Activated CD4-positive, alpha-beta T cell treated with anti-CD3 and anti-CD28 coated beads for 4 hours (primary cell): Measurements from ENCODE around the gene ZSCAN10.
"Not testable (repeated sequence)": the region's sequence is repeated elsewhere in the genome, so short reads cannot be mapped to it uniquely, and the experiment has no call there.

ENCODE experiments used
- DNase-seq, 2 donors: peaks; one replicate each; pipeline ENCODE4 v3.0.0-alpha.2; 2020

Gene ZSCAN10

DNA sequence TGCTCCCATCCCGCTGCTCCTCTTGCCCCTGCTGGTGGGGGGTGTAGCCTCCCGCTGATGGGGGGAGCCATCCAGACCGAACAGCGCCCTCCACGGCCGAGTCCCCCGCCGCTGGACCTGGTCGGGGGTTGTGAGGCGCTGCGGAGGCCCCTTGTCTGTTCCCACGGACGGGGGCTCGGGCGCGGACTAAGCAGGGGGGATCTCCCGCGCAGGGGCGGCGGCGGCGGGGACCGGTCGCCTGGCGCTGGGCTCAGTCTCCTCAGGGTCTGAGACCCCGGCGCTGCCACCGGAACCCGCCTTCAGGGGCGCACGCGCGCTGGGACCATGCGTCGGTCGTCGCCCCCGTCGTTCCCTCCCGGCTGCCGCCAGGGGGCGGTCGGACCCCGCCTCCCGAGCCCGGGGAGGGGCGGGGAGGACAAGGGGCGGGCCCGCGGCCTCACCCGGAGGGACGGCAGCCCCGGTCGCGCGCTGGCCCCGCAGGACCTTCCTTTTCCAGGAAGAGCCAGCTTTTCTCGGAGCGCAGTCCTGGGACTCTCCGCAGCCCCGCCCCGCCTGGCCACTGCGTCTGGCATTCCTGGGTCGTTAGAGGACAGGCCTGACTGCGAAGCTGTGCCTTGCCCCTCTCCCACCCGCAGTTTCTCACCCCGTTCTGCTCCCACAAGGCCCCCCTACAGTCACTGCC lies 39.9 kb downstream of the ZSCAN10 start:
- DNase-seq = peak; percentile 84 to 86

DNA sequence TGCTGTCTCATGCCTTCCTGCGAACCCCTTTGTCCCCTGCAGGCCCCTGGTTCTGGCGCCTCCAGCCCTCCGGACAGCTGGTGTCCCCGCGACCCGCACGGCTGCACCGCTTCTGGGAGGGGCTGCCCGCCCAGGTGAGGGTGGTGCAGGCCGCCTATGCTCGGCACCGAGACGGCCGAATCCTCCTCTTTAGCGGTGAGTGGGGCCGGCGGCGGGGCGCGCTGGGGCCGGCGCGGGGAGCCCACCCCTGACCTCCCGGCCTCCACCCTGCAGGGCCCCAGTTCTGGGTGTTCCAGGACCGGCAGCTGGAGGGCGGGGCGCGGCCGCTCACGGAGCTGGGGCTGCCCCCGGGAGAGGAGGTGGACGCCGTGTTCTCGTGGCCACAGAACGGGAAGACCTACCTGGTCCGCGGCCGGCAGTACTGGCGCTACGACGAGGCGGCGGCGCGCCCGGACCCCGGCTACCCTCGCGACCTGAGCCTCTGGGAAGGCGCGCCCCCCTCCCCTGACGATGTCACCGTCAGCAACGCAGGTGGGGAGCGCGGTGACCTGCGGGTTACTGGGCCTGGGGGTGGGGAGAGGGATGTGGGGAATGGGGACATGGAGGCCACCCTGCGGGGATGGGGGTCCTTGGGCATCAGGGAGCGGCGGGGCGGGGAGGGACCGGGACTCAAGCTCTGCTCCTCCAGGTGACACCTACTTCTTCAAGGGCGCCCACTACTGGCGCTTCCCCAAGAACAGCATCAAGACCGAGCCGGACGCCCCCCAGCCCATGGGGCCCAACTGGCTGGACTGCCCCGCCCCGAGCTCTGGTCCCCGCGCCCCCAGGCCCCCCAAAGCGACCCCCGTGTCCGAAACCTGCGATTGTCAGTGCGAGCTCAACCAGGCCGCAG lies 40.7 kb downstream of the ZSCAN10 start:
- peak; percentile 55 to 57 for DNase-seq

DNA sequence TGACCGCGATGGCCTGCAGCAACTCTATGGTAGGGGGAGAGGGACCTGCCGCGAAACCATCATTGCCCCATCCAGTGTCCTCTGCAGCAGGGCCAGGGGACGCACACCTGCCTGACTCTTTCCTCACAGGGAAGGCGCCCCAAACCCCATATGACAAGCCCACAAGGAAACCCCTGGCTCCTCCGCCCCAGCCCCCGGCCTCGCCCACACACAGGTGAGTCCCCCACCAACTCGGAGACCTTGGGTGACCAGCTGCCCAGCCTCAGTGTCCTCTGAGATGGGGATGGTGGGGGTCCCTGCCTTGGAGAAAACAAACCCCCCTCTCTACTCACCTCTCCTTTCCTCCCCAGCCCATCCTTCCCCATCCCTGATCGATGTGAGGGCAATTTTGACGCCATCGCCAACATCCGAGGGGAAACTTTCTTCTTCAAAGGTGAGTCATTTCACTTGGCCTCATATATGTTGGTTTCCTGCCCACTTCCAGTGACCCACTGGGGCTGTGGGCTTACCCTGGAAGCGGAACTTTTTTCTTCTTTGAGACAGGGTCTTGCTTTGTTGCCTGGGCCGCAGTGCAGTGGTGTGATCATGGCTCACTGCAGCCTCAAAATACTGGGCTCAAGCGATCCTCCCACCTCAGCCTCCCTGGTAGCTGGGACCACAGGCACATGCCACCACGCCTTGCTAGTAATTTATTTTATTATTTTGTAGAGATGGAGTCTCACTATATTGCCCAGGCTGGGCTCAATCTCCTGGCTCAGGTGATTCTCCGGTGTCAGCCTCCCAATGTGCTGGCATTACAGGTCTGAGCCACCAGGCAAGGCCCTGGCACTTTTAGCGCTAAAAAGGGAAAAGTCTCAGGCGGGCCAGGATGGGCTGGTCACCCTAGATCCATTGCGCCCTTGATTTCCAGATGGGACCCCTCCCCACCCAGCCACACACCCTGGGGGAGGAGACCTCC lies 41.6 kb downstream of the ZSCAN10 start:
- DNase-seq = no peak

DNA sequence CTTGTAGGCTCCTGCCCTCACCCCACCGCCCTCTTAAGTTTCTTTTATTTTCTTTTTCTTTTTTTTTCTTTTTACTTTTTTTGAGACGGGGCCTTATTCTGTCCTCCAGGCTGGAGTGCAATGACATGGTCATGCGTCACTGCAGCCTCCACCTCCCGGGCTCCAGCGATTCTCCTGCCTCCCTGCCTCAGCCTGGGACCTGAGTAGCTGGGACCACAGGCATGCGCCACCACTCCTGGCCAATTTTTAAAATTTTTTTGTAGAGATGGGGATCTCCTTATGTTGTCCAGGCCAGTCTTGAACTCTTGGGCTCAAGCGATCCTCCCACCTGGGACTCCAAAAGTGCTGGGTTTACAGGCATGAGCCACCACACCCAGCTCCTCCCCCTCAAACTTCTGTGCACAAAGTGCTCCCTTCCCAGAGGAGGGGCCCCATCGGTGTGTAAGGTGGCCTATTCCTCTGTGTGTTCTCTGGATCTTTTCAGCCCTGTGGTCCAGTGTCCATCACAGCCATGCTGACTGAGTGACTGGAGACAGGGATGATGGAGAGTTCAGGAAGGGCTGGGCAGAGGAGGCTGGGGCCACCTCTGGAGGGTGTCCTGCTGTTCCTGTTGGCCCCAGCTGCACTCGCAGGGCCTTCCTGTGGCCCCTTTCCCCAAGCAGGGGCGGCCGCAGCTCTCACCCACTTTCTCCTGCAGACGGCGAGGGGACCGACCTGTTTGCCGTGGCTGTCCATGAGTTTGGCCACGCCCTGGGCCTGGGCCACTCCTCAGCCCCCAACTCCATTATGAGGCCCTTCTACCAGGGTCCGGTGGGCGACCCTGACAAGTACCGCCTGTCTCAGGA lies 42.5 kb downstream of the ZSCAN10 start:
- DNase-seq = no peak

DNA sequence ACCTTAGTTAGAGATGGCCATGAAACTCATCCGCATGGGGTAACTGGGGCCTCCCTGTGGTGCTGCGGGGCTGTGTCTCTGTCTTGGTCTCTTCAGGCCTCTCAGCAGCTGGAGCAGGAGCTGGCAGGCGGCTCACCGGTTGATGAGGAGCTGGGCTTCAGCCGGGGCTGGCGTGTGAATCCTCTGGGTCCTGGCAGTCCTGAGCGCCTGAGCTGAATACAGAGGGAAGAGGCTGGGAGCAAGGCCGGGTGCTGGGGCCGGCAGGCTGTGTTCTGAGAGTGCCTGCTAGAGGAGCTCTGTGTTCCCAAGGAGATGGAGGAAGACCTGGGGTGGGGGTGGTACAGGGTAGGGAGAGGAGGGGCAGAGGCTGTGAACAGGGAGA lies 43.4 kb downstream of the ZSCAN10 start:
- not testable (repeated sequence) for DNase-seq

DNA sequence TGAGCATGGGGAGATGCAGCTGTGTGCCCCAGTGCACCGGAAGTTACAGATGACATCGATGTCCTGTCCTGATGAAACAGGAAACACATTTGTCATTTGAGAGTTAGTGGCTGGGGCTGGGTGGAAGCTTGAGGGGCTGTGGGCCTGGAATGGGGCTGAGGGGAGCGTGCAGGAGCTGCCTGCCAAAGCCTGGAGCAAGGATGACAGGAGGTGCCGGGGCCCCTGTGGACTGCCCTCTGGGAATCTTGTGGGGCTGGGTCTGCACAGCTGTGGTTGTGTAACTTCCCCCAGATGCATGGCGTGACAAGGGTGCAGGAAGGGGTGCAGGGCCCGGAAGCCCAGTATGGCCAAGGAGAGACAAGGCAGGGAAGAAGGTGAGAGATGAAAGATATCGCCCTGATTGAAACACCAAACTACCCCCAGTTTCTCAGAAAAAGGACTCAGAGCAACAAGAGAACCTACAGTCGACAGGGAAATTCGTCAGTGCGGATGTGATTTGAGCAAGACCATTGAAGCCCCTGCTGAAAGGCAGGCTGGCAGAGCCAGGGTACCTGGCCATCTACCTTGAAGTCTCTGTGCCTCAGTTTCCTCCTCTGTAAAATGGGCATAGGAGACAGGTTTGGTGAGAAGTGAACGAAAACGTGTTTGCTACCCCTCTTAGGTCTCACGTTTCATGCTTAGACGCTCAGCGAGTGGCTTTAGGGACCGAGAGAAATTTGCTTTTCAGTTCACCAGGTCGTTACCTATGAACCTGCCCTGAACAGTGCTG lies 43.9 kb downstream of the ZSCAN10 start:
- DNase-seq = no peak

DNA sequence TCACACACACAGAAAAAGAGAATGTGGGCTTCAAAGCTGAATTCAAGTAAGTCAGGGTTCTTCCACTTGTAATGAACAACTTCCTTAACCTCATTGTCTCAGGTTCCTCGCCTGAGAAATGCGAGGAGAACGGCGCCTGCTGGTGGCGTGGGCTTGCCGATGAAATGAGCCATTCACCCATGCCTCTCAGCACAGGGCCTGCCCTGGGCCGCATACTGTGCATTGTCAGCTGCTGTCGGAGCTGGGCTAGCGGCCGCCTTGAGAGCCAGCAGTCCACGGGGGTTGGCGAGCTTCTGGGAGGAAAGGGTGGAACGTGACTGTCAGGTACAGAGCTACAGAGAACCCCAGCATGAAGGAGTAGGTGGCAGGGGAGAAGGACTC lies 45.8 kb downstream of the ZSCAN10 start:
- DNase-seq = not testable (repeated sequence)

DNA sequence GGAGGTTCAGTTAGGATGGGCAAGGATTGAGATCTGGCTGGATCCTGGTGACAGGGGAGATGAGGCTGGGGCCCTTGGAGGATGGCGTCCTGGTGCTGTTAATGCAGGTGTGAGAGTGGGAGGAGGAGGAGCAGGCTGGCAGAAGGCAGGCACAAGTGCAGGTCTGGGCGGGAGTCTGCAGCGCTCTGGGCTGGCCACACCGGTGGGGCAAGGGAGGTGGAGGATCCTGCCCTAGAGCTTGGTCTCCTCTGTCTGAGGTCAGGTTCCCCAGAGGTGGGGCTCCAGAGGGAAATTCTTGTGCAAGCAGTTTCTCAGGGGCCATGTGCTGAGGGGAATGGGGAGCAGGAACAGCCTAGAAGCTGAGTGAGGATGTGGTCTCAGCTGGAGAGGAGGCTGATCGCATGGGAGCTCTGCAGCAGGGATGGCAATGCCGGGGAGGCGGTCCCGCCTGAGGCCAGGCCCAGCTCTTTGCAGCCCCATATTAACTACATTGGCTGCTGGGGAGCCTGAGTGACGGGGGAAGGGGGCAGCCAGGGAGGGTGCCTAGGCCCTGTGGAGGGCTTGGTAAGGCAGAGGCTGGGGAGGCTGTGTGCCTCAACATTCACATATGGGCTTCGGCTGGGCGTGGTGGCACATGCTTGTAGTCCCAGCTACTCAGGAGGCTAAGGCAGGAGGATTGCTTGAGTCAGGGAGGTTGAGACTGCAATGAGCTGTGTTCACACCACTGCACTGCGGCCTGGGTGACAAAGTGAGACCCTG lies 46.3 kb downstream of the ZSCAN10 start:
- DNase-seq = not testable (repeated sequence)

DNA sequence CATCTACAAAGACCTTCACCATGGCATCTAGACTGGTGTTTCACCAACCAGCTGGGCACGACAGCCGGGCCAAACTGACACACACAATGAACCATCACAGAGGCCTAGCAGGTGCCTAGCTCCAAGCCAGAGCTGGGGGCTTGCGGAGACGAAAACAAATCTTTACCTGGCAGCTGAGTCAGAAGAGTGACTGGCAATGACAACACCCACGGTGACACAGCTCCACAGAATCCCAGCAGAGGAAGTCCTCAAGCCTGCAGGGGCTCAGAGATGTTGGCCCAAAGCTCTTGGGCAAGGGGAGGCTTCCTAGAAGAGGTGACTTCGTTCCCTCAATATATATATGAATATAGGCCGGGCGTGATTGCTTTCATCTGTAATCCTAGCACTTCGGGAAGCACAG lies 47.6 kb downstream of the ZSCAN10 start:
- DNase-seq = no peak

DNA sequence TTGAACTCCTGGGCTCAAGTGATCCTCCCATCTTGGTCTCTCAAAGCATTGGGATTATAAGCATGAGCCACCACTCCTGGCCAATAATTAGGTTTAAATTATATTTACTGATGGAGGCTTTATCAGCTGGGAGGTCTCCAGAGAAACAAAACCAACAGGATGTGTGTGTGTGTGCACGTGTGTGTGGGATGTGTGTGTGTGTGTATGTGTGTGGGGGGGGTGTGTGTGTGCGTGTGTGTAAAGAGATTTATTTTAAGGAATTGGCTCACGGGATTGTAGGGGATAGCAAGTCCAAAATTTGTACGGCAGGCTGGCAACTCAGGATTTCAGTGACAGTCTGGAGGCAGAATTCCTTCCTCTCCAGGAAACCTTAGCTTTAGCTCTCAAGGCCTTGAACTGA lies 48.1 kb downstream of the ZSCAN10 start:
- no peak for DNase-seq

DNA sequence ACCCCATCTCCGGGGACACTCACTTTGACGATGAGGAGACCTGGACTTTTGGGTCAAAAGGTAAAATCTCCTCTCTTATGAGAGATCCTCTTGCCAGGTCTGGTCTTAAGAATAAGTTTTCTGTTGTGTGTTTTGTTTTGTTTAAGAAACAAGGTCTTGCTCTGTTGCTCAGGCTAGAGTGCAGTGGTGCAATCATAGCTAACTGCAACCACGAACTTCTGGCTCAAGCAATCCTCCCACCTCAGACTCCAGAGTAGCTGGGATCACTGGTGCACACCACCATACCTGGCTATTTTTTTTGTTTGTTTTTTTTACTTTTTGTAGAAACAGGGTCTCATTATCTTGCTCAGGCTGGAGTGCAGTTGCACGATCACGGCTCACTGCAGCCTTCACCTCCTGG lies 48.6 kb downstream of the ZSCAN10 start:
- DNase-seq = no peak

DNA sequence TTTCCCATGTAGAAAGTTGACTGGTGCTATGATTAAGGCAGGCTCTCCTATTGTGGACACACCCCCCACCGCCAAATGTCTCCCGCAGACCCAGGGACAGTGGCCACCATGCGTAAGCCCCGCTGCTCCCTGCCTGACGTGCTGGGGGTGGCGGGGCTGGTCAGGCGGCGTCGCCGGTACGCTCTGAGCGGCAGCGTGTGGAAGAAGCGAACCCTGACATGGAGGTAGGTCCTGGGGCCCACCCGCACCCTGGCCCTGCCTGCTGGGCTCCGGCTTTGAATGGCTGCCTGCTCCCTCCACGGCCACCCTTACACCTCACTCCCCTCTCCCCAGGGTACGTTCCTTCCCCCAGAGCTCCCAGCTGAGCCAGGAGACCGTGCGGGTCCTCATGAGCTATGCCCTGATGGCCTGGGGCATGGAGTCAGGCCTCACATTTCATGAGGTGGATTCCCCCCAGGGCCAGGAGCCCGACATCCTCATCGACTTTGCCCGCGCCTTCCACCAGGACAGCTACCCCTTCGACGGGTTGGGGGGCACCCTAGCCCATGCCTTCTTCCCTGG lies 49.1 kb downstream of the ZSCAN10 start:
- no peak for DNase-seq

DNA sequence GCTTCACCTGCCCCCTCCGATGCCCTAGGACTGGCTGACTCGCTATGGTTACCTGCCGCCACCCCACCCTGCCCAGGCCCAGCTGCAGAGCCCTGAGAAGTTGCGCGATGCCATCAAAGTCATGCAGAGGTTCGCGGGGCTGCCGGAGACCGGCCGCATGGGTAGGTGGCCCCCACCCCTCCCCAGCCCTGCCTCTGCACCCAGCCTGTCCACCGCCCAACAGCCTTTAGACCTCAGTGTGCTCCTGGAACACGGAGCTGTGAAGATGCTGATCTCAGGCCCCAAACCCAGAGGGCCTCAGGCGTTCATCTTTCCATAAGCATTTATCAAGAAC lies 51.7 kb downstream of the ZSCAN10 start:
- no peak for DNase-seq

DNA sequence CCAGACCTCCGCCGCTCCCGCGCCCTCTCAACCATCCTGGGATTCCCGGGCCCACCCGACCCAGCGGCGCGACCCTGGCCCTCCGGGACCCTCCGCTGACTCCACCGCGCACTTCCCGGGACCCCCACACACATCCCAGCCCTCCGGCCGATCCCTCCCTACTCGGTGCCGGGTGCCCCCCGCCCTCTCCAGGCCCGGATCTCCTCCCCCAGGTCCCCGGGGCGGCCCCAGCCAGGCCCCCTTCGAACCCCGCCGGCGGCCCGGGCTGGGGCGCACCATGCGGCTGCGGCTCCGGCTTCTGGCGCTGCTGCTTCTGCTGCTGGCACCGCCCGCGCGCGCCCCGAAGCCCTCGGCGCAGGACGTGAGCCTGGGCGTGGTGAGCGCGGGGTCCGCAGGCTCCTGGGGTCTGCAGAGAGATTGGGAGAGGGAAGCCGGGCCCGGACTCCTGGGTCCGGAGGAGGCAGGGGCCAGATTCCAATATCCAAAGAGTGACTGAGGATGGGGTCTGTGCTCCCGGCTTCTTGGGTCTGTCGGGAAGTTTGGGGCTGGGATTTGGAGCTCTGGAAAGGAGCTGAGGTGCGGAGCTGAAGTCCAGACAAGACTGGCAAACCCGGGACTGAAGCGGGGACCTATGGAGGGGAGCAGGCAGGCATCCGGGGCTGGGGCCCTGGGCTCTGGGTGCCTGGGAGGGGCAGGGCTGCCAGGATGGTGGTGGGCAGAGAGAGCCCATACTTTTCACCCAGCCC lies 52.3 kb downstream of the ZSCAN10 start:
- DNase-seq = no peak

DNA sequence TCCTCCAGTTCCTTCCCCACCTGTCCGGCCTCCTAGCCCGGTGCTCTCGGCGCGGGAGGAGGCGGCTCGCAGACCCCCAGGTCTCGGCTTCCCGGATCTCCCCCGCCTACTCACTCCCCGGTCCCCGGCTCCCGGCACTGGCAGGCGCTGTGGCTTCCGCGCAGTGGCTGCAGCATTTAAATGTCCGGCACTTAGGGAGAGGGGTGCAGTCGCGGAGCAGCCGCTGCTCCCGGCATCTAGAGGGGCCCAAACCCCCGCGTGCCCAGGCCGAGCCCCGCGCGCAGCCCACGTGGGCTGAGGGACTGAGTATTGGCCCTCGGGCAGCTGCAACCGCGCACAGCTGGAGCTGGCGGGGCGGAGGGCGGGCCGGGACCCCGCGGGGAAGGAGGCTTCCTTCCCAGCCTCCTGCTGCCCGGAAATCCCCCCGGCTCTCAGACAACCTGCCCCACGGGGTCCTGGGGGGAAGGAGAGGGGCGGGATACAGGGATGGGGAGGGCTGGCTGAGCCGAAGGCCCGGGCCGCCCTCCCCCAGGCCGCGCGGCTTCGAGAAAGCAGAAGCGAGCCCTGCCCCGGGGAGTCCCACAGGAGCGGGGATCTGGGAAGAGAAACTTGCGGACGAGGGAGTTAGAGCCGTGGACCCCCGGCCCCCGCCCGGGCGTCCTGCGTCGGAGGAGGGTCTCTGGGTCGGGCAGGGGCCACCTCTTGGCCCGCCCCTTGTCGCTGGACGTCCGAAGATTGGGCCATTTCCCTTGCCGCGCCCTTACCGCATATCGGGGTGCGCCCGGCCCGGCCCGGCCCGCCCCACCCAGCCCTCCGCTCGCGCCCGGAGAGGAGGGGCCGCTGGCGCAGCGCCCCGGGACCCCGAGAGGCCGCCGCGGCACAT lies 53.1 kb downstream of the ZSCAN10 start, which contains the start of gene MMP25:
TSS of gene MMP25 (plus strand) at position 804 of the 883 bp plus-strand sequence. CDS start 357 bp downstream, outside the sequence.
- DNase-seq = no peak

DNA sequence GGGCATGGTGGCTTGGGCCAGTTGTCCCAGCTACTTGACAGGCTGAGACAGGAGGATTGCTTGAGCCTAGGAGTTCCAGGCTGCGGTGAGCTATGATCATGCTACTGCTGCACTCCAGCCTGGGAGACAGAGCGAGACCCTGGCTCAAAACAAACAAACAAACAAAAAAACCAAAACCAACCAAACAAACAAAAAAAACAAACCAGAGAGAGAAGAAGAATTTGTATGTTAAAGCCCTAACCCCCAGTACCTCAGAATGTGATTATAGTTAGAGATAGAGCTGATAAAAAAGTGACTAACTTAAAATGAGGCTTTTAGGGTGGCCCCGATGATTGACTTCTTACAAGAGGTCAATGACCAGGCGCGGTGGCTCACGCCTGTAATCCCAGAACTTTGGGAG lies 54.4 kb downstream of the ZSCAN10 start:
- no peak for DNase-seq

DNA sequence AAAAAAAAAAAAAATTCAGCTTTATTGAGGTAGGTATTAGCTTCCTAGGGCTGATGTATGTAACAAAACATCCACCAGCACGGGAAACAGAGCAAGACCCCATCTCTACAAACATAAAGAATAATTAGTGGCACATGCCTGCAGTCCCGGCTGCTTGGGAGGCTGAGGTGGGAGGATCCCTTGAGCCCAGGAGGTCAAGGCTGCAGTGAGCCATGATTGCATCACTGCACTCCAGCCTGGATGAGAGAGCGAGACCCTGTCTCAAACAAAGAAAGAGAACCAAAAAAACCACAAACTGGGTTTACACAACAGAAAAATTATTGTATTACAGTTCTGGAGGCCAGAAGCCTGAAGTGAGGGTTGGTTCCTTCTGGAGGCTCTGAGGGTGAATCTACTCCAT lies 56.7 kb downstream of the ZSCAN10 start:
- DNase-seq = no peak

DNA sequence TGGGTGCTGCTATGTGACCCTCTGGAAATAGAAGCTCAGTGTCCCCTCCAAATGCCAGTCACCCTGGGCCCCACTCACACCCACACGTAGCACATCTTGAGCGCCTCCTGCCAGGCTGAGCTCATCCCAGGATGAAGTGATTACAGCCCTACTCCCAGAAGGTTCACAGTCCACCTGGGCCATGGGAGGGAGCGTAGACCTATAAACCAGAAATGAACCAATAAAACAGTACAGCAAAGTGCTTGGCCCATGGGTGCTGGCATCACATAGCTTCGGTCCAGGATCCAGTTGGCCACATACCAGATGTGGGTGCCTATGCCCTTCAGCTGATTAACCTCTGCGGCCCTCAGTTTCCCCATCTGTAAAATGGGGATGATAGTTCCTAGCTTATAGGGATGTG lies 60.2 kb downstream of the ZSCAN10 start:
- no peak for DNase-seq
